Breast epithelium (tissue), 4 donors: ENCODE measurements around the gene GTF2IRD1. TPM values are rescaled to one million over a fixed set of nuclear protein-coding genes. Genes with fewer than 3 reads are reported as not detected.
A peak's percentile ranks its signal among the peaks of the same experiment; 100 is the strongest.
"Not testable (repeated sequence)": the region's sequence is repeated elsewhere in the genome, so short reads cannot be mapped to it uniquely, and the experiment has no call there.

ENCODE experiments used
- DNase-seq, 2 donors: peaks; one replicate each; pipeline ENCODE4 v3.0.0-alpha.2; 2019; ENCODE audit warnings: low spot score in 2 of 2
- H3K27ac ChIP-seq, 2 donors: fragments of 200-600 bp; sonication (generic) in 1 of 2; one replicate each; pipeline ENCODE4 v1.5.1; 2016 to 2019; ENCODE audit warnings: mild to moderate bottlenecking in 1 of 2
- H3K27me3 ChIP-seq, 2 donors: fragments of 200-600 bp; sonication (generic) in 1 of 2; one replicate each; pipeline versions ENCODE4 v1.5.1 to v1.6.0; 2017 to 2019; ENCODE audit warnings: control low read depth in 1 of 2, mild to moderate bottlenecking in 1 of 2
- H3K36me3 ChIP-seq: fragments of 200-600 bp; one replicate; pipeline ENCODE4 v1.5.1; 2019
- H3K4me1 ChIP-seq, 2 donors: fragments of 200-600 bp; sonication (generic); one replicate each; pipeline ENCODE4 v1.5.1; 2016 to 2019; ENCODE audit warnings: control low read depth in 1 of 2
- H3K4me3 ChIP-seq, 3 donors: fragments of 200-600 bp; sonication (generic); 1 replicate in 2 of 3; 2 replicates in 1 of 3; pipeline ENCODE4 v1.5.1; 2016 to 2019; ENCODE audit warnings: mild to moderate bottlenecking in 3 of 3, moderate library complexity in 2 of 3
- H3K9me3 ChIP-seq, 2 donors: fragments of 200-600 bp; sonication (generic) in 1 of 2; one replicate each; pipeline ENCODE4 v1.5.1; 2016 to 2019; ENCODE audit warnings: control low read depth in 1 of 2
- CTCF ChIP-seq, 3 donors: fragments of 450-650 bp; IDR thresholded peaks; one replicate each; pipeline ENCODE4 v1.5.1; 2016 to 2017; ENCODE audit warnings: antibody characterized with exemption in 3 of 3, mild to moderate bottlenecking in 3 of 3, moderate library complexity in 3 of 3
- POLR2A ChIP-seq: fragments of 450-650 bp; IDR thresholded peaks from one replicate; pipeline ENCODE4 v1.6.1; 2016; ENCODE audit warnings: antibody characterized with exemption, mild to moderate bottlenecking, moderate library complexity
- POLR2AphosphoS5 ChIP-seq, 3 donors: sonication (generic); formaldehyde crosslinking; IDR thresholded peaks; one replicate each; pipeline ENCODE4 v1.6.1; 2017; ENCODE audit warnings: antibody characterized with exemption in 3 of 3
- intact Hi-C: fragments of 100-400 bp; cut with DNase I; formaldehyde crosslinking; loops from one replicate; pipeline ENCODE4 v1.15.1; 2023; ENCODE audit warnings: low total_unique reads
- total RNA-seq, 3 donors: library from RNA; depleted of rRNA; stranded (reverse); fragments of >200 nt; gene quantifications; one replicate each; pipeline ENCODE4 v1.1.0, GENCODE V29; 2016

GTF2IRD1 gene
- total RNA-seq, 3 donors from 2014 or later: 11.0 to 18.7 (median 12.5) TPM

GRCh38 chr7:74525140-74525539, 71.4 kb downstream of the GTF2IRD1 start:
- TF ChIP-seq POLR2A: no peak
- no peak for TF ChIP-seq POLR2AphosphoS5 (IDR thresholded peaks at IDR 0.05)
- no peak for TF ChIP-seq CTCF (IDR thresholded peaks at IDR 0.05)
- Histone ChIP-seq H3K27ac (peak overlapping the region in 1 of 2 donors; percentile 77), H3K27me3 (no peaks in the 10 kb centered on the region), H3K36me3 (no peaks in the 10 kb centered on the region), H3K9me3 (peaks cover 0 to 8% of the 10 kb centered on the region in 2 donors), H3K4me3 (no peak overlapping the region), H3K4me1 (no peaks in the 10 kb centered on the region)
- no peak for DNase-seq
- intact Hi-C loops: no loop called here

- Histone ChIP-seq H3K27ac (peak overlapping the region; percentile 49 to 77), H3K4me3 (no peak overlapping the region), H3K27me3 (no peaks in the 10 kb centered on the region), H3K4me1 (no peaks in the 10 kb centered on the region), H3K36me3 (no peaks in the 10 kb centered on the region), H3K9me3 (peaks cover 0 to 8% of the 10 kb centered on the region in 2 donors)
- peak; percentile 68 to 76 for DNase-seq
- intact Hi-C loops: no loop called here
- TF ChIP-seq CTCF (IDR thresholded peaks at IDR 0.05) (no peak), POLR2AphosphoS5 (IDR thresholded peaks at IDR 0.05) (peak in 1 of 3 donors; percentile 47)
Observed at GRCh38 chr7:74525881-74526280, 72.2 kb downstream of the GTF2IRD1 start.

GRCh38 chr7:74526780-74527179, 73.1 kb downstream of the GTF2IRD1 start:
- intact Hi-C loops: no loop called here
- Histone ChIP-seq H3K36me3 (no peaks in the 10 kb centered on the region), H3K4me1 (no peaks in the 10 kb centered on the region), H3K9me3 (peaks cover 0 to 2% of the 10 kb centered on the region in 2 donors), H3K27ac (peak overlapping the region in 1 of 2 donors; percentile 77), H3K27me3 (no peaks in the 10 kb centered on the region), H3K4me3 (no peak overlapping the region)
- DNase-seq: no peak
- TF ChIP-seq POLR2A: no peak
- no peak for TF ChIP-seq CTCF (IDR thresholded peaks at IDR 0.05)
- TF ChIP-seq POLR2AphosphoS5 (IDR thresholded peaks at IDR 0.05): no peak

GRCh38 chr7:74527842-74528241, 74.1 kb downstream of the GTF2IRD1 start:
- H3K36me3 ChIP-seq: no peaks in the 10 kb centered on the region
- peak in 1 of 2 donors; percentile 63 for DNase-seq
- no peaks in the 10 kb centered on the region for H3K27me3 ChIP-seq

GRCh38 chr7:74528773-74529172, 75.1 kb downstream of the GTF2IRD1 start:
- H3K36me3 ChIP-seq, H3K27ac ChIP-seq, H3K4me3 ChIP-seq, DNase-seq, H3K4me1 ChIP-seq, H3K27me3 ChIP-seq, H3K9me3 ChIP-seq, intact Hi-C loops: not testable (repeated sequence)

More at GRCh38 chr7:74527842-74528241, 74.1 kb downstream of the GTF2IRD1 start:
- H3K9me3 ChIP-seq: no peaks in the 10 kb centered on the region
- no peaks in the 10 kb centered on the region for H3K4me1 ChIP-seq
- peak overlapping the region in 1 of 2 donors; percentile 77 for H3K27ac ChIP-seq
- intact Hi-C loops: no loop called here
- H3K4me3 ChIP-seq: no peak overlapping the region
- TF ChIP-seq POLR2AphosphoS5 (IDR thresholded peaks at IDR 0.05) (no peak), POLR2A (no peak), CTCF (IDR thresholded peaks at IDR 0.05) (no peak)

- TF ChIP-seq POLR2A (no peak), CTCF (IDR thresholded peaks at IDR 0.05) (no peak), POLR2AphosphoS5 (IDR thresholded peaks at IDR 0.05) (no peak)
- no peaks in the 10 kb centered on the region for H3K36me3 ChIP-seq
- H3K9me3 ChIP-seq: no peaks in the 10 kb centered on the region
- H3K27me3 ChIP-seq: no peaks in the 10 kb centered on the region
- intact Hi-C loops: no loop called here
- DNase-seq: no peak
- H3K4me3 ChIP-seq: no peak overlapping the region
- H3K4me1 ChIP-seq: no peaks in the 10 kb centered on the region
- no peak overlapping the region for H3K27ac ChIP-seq
Observed at GRCh38 chr7:74535951-74536356, 82.2 kb downstream of the GTF2IRD1 start.

- DNase-seq, H3K36me3 ChIP-seq, intact Hi-C loops: not testable (repeated sequence)
Observed at GRCh38 chr7:74541937-74542336, 88.2 kb downstream of the GTF2IRD1 start.

More at GRCh38 chr7:74541937-74542336, 88.2 kb downstream of the GTF2IRD1 start:
- H3K4me3 ChIP-seq, H3K4me1 ChIP-seq, H3K9me3 ChIP-seq, H3K27me3 ChIP-seq, H3K27ac ChIP-seq: not testable (repeated sequence)
